HG03103 (cell line): ENCODE data around the gene HTR6.

Experiments
- ATAC-seq: cut with Tn5 transposase; IDR thresholded peaks from one replicate; pipeline ENCODE4 v1.9.1; 2021; ENCODE audit warnings: low read depth; ENCODE audit not compliant: unreplicated experiment

The HTR6 gene

DNA sequence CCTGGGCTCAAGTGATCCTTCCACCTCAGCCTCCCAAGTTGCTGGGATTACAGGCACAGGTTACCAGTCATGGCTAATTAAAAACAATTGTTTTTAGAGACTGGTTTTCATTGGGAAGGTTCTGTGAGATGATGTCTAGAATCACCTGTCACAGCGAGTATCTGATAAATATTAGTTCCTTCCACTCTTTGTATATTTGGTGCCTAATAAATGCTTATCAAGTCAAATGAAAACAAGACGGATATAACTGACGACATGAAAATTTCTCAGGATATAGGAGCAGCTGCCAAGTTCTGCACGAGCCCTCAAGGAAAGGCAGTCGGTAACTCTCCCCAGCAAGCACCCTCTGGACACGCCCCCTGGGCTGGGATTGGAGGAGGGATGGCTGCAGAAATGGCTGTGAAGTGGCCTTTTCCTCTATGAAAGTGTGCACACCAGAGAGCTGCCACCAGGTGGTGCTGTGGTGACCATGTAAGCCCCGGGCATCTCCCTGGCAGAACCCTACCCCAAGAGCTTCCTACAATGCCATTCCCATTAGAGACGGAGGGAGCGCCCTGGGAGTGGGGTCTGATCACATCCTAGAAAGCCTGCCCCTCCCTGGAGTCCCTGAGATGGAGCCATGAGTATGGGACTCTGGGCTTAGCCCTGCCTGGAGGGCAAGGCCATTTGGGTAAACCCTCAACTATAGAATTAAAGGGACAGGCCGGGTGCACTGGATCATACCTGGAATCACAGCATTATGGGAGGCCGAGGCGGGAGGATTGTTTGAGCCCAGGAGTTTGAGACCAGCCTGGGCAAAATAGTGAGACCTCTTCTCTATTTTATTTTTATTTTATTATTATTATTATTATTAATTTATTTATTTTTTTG is 50.9 kb downstream of the HTR6 start:
- no peak for ATAC-seq

DNA sequence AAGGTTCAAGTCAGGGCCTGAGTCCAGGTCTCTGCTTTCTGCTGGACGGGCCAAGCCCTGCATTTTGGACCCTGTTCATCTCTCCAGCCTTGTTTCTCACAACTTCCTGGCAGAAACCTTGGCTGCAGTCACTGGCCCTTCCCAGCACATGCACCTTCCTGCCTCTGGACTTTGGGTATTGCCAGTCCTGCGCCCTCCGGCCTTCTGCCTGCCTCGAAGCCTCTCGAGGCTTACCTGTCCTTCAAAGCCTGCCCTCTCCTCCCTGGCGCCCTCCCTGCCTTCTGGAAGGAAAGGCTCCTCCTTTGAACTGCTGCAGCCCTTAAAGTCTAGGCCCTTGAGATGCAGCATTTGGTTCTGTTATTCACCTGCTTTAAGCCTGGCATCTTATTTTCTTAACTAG is 52.8 kb downstream of the HTR6 start:
- ATAC-seq = no peak

DNA sequence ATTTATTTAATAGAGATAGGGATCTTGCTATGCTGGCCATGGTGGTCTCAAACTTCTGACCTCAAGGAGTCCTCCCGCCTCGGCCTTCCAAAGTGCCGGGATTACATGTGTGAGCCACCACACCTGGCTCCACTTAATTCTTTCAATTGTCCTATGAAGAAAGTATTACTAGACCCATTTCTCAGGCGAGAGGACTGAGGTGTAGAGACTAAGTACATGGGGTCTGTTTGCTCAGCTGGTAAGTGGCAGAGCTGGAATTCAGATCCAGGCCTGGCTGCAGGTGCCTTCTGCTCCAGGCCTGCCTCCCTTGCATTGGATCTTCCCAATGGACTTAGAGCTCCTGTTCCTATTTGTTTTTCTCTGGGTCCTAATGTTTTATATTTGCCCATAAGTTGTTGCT is 55.5 kb downstream of the HTR6 start:
- ATAC-seq = no peak

DNA sequence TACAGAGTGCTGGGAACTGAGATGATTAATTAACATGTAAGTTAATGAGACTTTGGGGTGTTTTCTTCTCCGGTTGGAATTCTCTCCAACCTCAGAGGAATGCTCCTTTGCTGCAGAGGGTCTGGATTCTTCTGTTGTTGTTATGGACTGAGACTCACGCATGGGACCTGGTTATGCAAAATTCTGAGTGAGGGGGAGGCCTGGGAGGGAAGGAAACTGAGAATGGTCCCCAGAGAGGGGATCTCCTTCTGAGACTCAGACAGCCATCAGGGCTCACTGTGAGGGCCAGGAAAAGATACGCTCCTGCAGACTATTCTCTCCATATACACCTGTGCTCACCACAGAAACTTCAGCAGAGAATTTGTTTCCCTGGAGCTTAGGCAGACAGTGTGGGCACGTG is 56.3 kb downstream of the HTR6 start:
- ATAC-seq = no peak

DNA sequence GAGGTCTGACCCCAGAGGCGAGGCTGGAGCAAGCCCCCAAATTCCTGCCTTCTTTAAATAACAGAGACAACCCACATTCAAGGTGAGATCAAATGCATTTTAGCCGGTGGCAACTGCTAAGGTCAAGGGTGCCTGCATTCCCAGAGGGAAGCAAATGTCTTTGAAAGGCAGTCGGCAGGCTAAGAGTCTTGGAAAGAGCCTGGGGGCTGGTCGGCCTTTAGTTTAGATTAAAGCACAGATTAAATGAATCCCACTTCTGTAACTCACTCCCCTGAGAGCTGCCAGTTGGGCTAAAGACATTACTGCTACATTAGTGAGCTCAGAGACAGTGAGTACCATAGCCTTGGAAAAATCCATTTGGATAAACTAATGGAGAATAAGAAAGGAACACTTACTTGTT is 59.2 kb downstream of the HTR6 start:
- no peak for ATAC-seq

DNA sequence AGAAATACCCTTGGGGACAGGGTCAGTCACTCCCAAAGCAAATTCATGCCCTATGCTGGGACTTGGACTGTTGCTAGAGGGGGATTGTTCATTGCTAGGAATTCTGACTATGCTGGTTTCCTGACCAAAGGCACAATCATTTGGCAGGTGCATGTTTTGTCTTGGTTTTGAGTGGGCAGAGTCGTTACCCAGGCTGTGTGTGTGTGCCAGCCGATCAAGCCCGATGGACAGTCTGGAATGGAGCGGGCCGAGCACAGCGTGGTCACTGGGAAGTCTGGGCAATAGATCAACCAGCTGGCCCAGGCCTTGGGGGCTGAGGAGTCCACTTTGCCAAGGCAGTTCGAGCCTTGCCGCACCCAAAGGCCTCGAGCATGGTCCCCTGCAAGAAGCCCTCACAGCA is 60.9 kb downstream of the HTR6 start:
- ATAC-seq = no peak

DNA sequence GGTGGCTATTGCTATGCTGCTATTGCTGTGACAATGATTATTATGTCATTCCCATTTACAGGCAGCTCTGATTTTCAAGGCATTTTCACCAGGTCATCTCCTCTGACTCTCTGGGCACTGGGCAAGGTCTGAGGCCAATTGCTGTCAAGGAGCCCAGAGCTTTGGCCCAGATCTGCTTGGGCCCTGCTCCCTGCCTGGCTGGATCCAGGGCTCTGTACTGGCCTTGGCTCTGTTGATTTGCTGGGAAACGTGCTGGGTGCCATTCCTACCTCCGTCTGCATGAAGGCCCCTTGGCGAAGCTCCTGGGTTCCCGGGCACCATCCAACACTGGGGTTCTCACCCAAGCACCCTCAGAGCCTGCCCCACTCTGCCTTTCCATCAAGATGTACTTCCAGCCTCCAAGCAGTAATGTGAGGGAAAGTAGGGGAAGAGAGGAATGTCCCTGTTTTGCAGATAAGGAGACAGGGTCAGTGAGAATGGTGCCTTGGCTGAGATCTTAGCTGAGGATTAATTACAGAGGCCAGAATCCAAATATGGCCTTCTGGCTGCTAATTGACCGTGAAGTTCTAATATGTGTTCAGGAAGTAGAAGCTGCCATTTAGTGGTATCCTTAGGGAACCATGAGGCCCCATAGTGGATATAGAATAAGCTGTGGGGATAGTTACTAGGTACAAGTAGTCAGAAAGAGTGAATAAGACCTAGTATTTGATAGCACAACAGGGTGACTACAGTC is 63.9 kb downstream of the HTR6 start:
- ATAC-seq = no peak

DNA sequence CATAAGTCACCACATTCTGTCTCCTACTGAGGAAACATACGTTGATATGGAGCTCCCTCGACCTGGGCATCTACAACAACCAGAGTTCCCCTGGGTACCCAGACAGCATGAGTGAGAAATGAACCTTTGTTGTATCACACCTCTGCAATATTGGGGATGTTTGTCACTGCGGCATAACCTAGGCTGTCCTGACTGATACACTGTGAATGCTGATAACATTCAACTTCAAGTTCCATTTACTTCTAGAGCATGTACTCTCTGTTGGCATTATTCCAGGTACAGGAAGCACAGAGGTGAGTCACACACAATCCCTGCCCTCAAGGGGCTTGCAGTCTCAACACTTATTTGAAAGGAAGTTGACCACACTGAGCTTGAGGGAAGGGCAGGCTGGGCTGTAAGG is 65.6 kb downstream of the HTR6 start:
- ATAC-seq = no peak
